ENCODE measurements around the gene PSMB10.

DNA sequence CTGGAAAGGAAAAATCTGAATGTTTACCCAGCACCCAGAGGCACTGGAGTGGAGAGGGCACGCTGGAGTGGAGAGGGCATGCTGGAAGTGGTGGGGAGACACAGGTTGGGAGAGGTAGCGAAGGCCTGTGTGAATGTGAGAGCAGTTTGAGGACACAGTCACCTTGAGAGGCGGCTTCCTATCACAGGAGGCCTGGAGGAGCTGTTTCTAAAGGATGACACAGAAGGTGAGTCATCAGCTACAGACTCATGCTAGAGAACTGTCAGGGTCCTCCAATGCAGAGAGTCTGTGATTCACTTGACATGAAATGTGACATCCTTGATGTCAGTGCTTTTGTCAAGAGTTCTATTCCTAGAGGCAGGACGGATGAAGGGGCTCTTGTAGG is 18.8 kb downstream of the PSMB10 start:
- TF ChIP-seq, protein P1, sequence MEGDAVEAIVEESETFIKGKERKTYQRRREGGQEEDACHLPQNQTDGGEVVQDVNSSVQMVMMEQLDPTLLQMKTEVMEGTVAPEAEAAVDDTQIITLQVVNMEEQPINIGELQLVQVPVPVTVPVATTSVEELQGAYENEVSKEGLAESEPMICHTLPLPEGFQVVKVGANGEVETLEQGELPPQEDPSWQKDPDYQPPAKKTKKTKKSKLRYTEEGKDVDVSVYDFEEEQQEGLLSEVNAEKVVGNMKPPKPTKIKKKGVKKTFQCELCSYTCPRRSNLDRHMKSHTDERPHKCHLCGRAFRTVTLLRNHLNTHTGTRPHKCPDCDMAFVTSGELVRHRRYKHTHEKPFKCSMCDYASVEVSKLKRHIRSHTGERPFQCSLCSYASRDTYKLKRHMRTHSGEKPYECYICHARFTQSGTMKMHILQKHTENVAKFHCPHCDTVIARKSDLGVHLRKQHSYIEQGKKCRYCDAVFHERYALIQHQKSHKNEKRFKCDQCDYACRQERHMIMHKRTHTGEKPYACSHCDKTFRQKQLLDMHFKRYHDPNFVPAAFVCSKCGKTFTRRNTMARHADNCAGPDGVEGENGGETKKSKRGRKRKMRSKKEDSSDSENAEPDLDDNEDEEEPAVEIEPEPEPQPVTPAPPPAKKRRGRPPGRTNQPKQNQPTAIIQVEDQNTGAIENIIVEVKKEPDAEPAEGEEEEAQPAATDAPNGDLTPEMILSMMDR (IDR thresholded peaks at IDR 0.05; ENCODE audit: control extremely low read depth in 1 of 3, insufficient read depth in 1 of 3, low read depth in 1 of 3, low read length in 3 of 3), result no peak
- TF ChIP-seq POLR2A (IDR thresholded peaks at IDR 0.05; ENCODE audit: control extremely low read depth in 1 of 2, low read depth in 2 of 2, low read length in 2 of 2), result no peak

All from H1 (cell line).